ENCODE measurements around the gene CLINT1.

Gene CLINT1

GRCh38 chr5:157766902-157767301, 92.0 kb downstream of the CLINT1 start:
- H3K27ac ChIP-seq: no peak overlapping the region
- TF ChIP-seq ZFX (IDR thresholded peaks at IDR 0.05): no peak
- TF ChIP-seq, protein P1, sequence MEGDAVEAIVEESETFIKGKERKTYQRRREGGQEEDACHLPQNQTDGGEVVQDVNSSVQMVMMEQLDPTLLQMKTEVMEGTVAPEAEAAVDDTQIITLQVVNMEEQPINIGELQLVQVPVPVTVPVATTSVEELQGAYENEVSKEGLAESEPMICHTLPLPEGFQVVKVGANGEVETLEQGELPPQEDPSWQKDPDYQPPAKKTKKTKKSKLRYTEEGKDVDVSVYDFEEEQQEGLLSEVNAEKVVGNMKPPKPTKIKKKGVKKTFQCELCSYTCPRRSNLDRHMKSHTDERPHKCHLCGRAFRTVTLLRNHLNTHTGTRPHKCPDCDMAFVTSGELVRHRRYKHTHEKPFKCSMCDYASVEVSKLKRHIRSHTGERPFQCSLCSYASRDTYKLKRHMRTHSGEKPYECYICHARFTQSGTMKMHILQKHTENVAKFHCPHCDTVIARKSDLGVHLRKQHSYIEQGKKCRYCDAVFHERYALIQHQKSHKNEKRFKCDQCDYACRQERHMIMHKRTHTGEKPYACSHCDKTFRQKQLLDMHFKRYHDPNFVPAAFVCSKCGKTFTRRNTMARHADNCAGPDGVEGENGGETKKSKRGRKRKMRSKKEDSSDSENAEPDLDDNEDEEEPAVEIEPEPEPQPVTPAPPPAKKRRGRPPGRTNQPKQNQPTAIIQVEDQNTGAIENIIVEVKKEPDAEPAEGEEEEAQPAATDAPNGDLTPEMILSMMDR (conservative IDR thresholded peaks at IDR 0.05): no peak

GRCh38 chr5:157766442-157766841, 92.5 kb downstream of the CLINT1 start:
- TF ChIP-seq ZFX (IDR thresholded peaks at IDR 0.05): no peak
- TF ChIP-seq, protein P1 (conservative IDR thresholded peaks at IDR 0.05): no peak
- no peak overlapping the region for H3K27ac ChIP-seq

DNA sequence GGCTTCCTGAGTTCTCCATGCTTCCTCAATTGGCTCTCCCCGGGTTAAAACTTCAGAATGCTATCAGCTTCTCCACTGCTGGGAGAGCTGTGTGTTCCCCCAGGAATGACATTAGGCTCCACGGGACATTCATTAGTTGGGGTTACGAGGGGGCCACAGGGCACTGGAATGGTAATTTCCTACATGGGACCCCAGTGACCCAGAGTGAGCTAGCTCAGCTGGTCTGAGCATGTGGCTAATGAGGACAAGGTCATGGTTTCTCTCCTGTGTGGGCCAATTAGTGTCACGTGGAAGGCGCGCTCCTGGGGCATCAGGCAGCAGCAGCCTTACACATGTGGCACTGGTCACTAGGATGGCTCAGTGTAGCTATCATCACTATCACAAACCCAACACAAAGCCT, 94.4 kb downstream of the CLINT1 start:
- no peak for TF ChIP-seq ZFX (IDR thresholded peaks at IDR 0.05)
- TF ChIP-seq, protein P1 (conservative IDR thresholded peaks at IDR 0.05): no peak
- H3K27ac ChIP-seq: no peak overlapping the region

DNA sequence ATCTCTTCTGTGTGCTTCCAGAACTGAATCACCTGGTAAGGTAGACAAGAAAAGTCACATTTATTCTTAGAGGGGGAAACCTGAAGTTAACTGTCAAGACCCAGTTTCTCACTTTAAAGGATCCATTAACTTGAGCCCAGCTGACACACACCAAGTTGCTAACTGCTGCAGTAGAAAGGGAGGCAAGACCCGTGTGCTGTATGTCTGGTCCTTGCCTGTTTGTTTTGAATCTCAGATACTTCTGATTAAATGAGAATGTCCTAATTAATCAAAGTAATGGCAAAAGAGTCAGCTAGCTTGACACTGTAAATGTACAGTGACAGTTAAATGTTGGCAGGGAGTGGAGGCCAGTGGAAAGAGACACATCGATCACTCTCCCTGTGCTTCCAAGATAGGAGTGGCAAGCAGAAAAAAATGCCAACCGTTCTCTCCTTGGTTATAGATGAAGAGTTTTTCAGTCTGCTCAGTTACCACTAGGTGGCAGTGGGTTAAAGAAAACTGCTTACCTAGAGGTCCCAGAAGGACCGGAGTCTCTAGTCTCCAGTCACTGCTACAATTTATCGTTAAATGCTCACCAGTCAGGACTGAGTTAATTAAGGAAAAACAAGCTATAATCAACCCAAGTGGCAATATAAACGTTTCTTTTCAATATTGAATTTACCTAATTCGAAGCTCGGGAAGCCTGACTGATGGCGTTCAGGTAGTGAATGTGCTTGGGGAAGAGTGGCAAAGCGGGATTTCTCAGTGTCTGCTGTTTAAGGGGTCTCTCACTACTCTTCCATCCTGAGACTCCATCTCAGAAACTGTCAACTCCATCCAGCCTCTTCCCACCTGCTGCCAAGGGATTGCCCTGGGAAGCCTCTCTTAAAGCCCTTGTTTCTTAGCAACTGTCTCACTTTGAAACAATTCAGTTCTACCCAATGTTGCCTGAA, 97.0 kb downstream of the CLINT1 start:
- no peak for TF ChIP-seq ZFX (IDR thresholded peaks at IDR 0.05)
- TF ChIP-seq, protein P1 (conservative IDR thresholded peaks at IDR 0.05): peak; percentile 88
- no peak overlapping the region for H3K27ac ChIP-seq

- TF ChIP-seq ZFX (IDR thresholded peaks at IDR 0.05): no peak
- TF ChIP-seq, protein P1 (conservative IDR thresholded peaks at IDR 0.05): no peak
- no peak overlapping the region for H3K27ac ChIP-seq
These were observed 100.2 kb downstream of the CLINT1 start for GRCh38 chr5:157758706-157759105.

DNA sequence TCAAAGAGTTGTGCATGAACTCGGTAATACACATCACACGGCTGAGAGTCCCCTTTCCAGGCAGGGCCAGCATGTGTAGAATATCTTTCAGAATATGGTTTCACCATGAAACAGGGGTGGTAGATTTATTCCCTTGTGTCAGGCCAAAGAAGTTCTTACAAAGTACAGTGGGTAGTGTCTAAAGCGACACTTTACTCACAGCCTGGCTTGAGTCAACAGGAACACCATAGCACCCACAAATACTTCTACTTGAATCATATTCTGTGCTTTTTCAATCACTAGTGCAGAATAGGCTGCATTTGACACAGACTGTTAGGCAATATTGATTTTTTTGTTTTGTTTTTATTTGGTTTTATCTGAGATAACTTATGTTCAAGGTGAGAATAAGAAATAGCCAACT, 102.8 kb downstream of the CLINT1 start:
- TF ChIP-seq ZFX (IDR thresholded peaks at IDR 0.05): no peak
- TF ChIP-seq, protein P1 (conservative IDR thresholded peaks at IDR 0.05): no peak

GRCh38 chr5:157750320-157750719, 108.6 kb downstream of the CLINT1 start:
- no peak overlapping the region for H3K27ac ChIP-seq
- TF ChIP-seq ZFX (IDR thresholded peaks at IDR 0.05): no peak
- TF ChIP-seq, protein P1 (conservative IDR thresholded peaks at IDR 0.05): no peak

More for the DNA sequence above, 102.8 kb downstream of the CLINT1 start:
- H3K27ac ChIP-seq: no peak overlapping the region

Measured in C4-2B (cell line).